DLD1 (cell line): ENCODE results near the gene TFR2.

ENCODE experiments used
- in situ Hi-C: cut with HindIII; loops from 2 replicates; pipeline ENCODE4 v1.10.0; 2017; ENCODE audit warnings: low sequenced_read_pairs

Gene TFR2

DNA sequence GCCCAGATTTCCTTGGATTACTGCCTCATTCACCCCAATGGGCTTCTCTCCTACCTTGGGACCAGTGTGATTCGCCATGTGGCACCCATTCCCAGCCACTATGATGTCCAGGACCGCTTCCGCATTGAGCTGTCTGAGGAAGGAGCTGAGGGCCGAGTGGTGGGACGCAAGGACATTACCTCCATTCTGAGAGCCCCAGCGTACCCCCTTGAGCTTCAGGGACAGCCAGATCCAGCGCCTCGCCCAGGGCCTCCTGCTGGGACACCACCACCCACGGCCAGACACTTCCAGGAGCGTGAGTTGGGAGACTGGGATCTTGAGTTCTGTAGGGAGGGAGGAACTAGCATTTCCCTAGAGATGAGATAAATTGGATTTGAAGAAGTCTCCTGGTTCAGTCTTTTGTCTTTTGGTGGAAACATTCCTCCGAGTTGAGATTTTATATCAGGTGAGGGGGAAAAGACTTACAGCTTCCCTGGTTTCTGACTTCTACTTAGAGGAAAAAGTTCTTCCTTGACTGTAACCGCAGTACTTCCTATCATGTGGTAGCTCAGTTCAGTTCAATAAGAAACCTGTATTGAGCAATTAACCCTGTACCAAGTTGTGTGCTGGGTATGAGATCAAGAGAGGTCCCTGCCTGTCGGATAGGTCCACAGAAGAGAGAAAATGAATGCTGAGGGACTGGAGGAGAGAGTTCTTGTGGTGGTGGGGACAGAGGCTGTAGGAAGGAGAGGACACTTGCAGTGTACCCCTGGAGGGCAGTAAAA lies 27.8 kb downstream of the TFR2 start:
- in situ Hi-C loops: no loop called here

DNA sequence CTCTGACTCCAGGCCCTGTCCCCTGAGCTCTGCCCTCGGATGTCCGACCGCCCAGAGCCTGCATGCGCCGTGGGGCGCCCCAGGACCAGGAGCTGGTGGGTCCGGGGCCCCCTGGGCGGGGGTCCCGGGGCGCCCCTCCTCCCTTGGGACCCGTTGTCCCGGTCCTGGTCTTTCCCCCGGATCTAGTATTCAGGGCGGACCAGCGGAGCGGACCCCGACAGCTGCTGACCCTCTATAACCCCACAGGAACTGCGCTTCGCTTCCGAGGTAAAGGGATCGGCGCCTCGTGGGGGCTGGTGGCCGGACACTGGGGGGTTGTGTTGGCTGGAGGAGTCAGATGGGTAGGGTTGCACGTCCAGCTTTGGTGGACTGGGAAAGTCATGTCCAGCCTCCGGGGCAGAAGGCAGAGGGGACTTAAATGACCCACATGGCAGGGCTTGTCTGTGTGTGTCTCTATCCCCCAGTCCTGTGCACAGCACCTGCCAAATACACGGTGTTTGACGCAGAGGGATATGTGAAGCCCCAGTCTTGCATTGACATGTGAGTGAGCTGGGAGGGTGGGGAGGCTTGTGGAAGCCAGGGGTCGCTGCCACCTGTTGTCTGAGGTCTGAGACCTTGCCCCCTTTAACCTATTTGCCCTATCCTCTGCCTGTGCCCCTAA lies 28.5 kb downstream of the TFR2 start:
- in situ Hi-C loops: no loop called here

DNA sequence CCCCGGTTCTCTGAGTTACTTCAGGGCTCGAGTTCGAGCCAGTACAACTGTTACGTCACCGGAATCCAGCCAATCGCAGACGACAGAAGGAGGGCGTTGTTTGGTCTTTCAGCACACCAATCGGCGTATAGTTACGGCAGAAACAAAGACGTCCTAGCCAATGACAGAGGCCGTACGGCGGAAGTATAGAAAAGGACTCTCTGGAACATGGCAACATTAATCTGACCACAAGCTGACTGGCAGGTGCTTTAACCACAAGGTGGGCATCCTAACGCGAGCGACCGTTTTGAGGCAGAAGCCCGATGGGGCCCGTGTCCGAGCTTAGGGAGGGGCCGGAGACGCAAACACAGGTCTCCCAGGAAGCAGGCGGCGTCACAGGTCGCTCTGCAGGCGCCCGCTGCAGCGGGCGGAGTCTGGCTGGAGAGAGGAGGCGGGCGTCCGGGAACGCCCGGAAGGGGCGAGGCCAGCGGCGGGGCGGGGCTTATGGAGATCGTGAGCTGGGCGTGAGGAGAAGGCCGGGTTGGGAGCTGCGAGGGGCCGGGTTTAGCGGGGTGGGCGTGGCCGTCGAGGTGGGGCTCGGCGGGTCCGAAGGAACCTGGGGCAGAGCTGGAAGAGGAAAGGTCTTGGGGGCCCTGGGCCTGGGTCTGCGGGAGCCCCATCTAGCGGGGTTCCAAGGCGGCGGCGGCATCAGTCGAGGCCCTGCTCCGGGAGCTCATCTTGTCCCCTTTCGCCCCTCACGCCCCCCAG lies 29.2 kb downstream of the TFR2 start, which contains the start of gene MOSPD3:
Gene MOSPD3 (plus strand): TSS at position 558 of the 747 bp plus-strand sequence. CDS start 252 bp downstream, outside the sequence.
- in situ Hi-C loops: no loop called here

DNA sequence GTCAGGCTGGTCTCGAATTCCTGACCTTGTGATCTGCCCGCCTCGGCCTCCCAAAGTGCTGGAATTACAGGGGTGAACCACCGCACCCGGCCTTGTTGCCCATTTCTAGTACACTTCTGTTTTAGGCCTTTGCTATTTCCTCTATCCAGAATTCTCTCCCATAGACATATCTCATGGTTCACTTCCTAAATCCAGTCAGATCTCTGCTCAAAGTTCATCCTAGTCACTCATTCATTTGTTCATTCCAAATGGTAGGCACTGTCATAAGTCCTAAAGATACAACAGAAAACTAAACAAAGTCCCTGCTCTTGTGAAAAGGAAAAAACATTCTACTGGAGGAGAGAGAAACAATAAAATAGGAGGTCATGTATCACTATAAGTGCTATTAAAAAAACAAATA lies 31.4 kb downstream of the TFR2 start:
- in situ Hi-C loops: no loop called here

DNA sequence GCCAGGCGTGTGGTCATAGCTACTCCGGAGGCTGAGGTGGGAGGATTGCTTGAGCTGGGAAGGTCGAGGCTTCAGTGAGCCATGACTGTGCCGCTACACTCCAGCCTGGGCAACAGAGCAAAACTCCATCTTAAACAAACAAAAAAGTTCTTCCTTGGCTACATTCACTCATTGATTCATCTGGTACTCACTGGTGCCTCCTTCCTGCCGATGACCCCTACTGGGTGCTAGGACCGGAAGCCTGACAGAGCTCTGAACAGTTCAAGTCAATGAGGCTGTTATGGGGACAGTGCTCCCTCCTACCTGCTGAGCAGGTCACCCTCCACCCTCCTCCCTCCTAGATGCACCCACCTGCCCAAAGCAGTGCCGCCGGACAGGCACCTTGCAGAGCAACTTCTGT lies 34.2 kb downstream of the TFR2 start:
- in situ Hi-C loops: no loop called here

DNA sequence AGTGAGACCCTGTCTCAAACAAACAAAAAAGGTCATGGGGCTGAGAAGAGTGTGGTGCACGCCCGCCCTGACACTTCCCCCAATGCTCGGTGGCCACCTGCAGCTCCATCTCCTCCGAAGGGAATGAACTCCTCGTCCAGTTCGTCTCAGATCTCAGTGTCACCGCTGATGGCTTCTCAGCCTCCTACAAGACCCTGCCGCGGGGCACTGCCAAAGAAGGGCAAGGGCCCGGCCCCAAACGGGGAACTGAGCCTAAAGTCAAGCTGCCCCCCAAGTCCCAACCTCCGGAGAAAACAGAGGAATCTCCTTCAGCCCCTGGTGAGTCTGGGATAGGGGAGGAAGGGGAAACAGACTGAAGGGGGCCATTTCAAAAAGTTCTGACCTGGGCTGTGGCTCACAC lies 35.0 kb downstream of the TFR2 start:
- in situ Hi-C loops: no loop called here

DNA sequence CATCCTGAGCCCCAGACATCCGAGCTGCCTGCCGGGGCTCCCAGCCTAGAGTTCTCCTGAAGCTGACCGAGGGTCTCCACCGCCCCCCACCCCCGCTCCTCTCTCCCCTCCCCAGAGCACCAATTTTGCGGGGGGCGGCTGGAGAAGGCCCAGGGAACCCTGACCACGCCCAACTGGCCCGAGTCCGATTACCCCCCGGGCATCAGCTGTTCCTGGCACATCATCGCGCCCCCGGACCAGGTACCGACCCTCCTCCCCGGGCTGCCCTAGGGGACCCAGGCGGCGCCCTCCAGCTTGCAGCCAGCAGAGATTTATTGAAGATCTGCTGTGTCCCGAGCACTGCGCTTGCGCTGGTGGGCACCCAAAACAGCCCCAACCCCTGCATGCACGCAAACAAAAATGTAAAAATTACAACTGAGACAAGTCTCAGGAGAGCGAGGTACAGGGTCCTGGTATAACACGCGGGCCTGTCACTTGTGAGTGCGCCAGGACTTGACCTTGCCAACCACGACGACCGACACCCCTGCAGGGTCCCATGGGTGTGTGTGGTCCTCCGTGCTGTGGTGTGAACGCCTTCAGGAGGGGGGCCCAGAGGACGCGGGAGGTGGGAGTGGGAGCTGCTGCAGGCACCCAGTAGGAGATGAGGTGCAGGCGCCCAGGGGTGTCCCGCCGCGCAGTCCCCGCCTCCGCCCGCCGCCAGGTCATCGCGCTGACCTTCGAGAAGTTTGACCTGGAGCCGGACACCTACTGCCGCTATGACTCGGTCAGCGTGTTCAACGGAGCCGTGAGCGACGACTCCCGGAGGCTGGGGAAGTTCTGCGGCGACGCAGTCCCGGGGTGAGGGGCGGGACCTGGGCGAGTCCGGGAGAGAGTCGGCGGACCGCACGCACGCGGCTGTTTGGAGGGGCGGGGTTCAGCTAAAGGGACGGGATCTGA lies 36.1 kb downstream of the TFR2 start:
- in situ Hi-C loops: no loop called here

DNA sequence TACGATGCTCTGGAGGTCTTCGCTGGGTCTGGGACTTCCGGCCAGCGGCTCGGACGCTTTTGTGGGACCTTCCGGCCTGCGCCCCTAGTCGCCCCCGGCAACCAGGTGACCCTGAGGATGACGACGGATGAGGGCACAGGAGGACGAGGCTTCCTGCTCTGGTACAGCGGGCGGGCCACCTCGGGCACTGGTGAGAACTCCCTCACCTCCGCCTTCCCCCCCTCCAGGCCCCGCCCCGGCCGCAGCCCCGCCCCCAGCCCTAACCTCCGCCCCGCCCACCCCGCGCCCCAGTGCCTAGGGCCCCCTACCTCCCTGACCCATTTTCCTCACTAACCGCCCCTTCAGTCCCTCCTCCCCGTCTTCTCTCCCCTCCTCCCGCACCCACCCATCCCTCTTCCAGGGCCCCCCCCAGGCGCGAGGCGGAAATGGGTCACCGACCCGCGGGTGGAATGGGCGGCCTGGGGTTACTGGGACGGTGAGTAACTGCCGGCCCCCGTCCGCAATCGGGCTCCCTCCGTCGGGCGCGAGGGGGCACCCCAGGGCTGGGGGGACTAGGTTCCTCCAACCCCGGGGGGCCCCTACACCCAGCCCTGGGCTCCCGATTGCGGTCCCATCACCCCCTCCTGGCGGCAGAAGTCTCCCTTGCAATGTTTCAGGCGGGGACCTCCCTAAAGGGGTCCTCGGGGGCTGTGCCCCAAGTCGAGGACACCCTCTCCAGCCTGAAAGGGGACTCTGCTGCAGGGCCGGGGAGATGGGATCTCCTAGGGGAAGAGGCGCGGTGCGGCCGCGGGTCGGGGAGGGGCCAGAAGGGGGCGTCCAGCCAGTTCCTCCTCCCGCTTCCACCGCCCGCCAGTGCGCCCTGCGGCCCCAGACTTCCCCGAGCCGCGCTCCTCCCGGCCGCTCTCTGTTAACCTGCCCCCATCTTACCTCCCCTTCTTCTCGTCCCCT lies 37.0 kb downstream of the TFR2 start:
- in situ Hi-C loops: no loop called here

DNA sequence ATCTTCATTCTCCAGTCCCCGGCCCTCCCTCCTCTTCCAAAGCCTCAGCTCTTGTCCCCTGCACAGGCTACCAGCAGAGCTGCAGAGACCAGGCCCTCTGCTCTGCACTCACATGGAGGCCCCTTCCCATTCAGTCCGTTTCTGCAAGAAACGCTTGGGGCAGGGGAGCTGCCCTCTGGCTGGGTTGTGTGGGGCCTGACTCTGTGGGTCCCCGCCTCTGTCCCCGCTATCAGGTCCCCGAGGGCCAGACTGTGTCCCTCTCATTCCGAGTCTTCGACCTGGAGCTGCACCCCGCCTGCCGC lies 37.7 kb downstream of the TFR2 start:
- in situ Hi-C loops: no loop called here

DNA sequence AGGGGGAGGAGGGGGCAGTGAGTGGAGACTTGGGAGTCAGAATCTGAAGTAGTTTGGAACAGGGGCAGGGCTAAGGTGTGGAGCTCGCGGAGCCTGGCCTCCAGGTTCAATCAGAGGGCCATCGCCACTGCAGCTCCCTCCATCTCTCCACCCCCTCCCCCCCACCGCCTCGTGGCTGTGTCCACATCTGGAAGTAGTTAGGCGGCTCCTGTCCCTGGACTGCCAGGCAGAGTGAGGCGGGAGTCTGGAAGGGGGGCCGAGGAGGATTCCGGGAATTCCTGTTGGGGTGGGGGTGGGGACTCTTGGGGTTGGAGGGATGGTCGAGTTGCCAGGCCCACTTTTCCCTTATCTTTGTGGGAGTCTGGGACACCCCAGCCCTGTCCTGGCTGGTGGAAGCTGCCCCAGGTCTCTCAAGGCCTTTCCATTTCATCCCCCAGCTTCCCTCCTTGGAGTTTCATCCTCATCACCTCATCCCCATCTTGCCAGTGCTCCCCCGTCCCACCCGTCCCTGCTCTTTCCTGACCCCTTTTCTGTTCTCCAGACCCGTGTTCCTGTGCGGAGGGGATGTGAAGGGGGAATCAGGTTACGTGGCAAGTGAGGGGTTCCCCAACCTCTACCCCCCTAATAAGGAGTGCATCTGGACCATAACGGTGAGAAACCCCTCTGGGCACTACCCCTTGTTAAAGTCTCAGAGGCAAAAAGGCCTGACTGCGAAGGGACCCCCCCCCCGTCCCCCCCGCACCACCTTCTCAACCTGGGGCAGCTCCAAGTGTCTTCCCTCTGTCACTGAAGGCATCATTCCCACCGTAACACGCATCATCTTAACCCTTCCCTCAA lies 38.2 kb downstream of the TFR2 start:
- in situ Hi-C loops: no loop called here

DNA sequence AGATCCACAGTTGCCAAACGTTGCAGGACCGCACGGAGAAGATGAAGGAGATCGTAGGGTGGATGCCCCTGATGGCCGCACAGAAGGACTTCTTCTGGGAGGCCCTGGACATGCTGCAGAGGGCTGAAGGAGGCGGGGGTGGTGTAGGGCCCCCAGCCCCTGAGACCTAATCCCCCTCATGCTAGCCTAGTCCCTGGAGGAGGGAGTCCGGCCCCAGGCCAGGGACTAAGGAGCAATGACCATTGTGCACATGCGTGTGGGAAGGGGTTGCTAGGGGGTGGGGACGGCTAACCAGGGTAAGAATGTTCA lies 40.7 kb downstream of the TFR2 start:
- in situ Hi-C loops: no loop called here

DNA sequence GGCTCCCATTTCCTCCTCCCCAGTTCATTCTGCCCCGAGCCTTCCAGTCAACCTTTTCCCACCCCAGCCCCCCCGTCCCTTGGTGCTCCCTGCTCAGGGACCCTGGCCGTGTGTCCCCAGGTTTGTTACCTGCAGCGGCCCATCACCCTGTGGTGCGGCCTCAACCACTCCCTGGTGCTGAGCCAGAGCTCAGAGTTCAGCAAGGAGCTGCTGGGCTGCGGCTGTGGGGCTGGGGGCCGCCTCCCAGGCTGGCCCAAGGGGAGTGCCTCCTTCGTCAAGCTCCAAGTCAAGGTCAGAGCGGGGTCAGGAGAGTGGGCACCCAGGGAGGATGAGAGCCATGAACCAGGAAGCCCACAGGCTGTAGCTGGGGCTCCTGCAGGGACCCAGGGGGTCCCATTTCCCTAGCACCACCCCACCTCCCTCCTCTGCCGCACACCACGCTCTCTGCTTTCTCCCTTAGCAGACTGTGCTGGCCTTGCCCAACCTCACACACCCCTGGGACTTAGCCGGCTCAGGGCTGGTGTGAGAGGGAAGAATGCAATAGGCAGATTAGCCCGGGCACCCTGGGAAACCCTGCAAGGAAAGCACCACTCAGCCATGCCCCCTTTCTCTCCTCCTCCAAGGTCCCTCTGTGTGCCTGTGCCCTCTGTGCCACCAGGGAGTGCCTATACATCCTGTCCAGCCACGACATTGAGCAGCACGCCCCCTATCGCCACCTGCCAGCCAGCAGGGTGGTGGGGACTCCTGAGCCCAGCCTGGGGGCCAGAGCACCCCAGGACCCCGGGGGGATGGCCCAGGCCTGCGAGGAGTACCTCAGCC lies 41.2 kb downstream of the TFR2 start:
- in situ Hi-C loops: no loop called here

DNA sequence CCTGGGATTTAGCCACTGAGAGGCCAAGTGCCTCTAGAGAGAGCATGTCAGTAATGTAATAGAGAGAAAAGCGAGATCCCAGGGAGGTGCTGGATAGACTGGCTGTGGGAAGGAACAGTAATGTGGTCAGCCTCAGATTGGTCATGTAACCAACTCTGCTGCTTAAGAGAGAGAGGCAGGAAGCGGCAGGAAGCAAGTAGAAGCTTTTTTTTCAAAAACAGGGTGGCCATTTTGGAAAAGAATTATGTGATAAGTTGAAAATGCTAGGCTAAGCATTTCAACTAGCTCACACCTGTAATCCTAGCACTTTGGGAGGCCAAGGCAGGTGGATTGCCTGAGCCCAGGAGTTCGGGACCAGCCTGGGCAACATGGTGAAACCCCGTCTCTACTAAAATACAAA lies 42.9 kb downstream of the TFR2 start:
- in situ Hi-C loops: no loop called here

DNA sequence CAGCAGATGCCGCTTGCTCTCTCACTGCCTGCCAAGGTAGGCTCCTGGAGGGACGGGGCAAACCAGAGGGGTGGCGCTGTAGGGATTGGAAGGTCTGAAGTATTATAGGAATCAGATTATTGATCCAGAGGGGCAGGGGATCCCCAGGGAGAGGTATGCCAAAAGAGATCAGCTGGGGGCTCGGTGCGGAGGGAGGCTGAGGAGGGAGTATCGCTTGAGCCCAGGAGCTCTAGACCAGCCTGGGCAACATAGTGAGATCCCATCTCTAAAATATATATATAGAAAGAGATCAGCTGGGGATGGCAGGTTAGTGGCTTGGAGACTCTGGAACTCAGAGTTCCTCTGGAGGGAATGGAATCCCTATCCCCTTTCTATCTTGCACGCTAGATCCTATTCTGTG lies 46.2 kb downstream of the TFR2 start:
- in situ Hi-C loops: no loop called here

DNA sequence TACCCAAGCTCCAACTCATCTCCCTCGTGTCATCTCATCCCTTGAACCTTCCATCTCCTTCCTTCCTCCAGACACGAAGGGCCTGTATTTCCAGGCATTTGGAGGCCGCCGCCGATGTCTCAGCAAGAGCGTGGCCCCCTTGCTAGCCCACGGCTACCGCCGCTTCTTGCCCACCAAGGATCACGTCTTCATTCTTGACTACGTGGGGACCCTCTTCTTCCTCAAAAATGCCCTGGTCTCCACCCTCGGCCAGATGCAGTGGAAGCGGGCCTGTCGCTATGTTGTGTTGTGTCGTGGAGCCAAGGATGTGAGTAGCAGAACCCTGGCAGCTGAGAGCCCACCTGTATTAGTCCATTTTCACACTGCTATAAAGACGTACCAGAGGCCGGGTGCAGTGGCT lies 49.8 kb downstream of the TFR2 start:
- in situ Hi-C loops: no loop called here

DNA sequence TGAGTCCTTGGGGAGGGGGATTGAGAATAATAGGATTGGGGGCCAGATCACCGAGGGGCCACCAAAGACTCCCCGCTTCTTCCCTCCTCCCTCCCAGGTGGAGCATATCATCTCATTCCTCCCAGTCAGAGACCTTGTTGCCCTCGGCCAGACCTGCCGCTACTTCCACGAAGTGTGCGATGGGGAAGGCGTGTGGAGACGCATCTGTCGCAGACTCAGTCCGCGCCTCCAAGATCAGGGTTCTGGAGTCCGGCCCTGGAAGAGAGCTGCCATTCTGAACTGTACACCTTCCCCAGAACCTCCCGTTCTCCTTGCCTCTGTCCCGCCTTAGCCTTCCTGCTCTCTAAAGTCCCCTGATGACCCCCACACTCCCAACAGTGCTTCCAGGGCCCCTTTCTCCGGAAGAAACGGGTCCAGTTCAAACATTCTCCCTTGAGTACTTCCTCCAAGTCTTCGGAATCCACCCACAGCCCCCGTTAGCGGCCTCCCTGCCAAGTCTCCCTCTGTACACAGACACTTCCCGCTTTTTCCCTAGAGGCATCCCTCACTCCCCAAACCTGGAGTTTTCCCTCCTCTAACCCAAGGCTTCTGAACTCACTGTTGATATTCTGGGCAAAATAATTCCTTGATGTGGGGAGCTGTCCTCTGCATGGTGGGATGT lies 51.1 kb downstream of the TFR2 start:
- in situ Hi-C loops: no loop called here

DNA sequence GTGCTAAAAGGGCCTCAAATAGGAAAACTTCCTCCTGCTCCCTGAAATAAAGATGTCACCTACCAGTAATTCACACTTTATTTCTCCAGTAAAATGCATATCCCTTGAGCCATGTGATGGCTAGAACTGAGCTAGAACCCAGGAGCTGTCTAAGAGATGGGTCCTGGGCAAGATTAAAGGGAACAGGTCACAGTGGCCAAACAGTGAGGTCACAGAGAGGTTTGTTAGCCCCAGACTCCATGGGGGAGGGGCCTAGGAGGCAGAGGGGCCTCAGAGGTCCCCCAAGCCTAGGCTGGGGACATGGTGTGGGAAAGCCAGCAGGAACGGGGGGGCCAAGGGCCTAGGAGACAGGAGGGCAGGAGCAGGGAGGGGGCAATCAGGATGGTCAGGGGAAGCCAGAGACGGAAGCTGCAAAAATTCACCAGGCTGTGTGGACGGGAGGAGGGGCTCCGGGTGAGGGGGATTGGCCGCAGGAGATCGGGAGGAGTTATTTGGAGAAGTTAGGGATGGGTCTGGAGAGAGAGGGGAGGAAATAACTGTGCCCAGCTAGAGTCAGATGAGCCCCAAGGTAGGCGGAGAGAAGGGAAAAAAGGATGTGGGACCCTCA lies 51.9 kb downstream of the TFR2 start:
- in situ Hi-C loops: no loop called here
